ENCODE data around the gene NAB1.
A peak's percentile ranks its signal among the peaks of the same experiment; 100 is the strongest.

The NAB1 gene

DNA sequence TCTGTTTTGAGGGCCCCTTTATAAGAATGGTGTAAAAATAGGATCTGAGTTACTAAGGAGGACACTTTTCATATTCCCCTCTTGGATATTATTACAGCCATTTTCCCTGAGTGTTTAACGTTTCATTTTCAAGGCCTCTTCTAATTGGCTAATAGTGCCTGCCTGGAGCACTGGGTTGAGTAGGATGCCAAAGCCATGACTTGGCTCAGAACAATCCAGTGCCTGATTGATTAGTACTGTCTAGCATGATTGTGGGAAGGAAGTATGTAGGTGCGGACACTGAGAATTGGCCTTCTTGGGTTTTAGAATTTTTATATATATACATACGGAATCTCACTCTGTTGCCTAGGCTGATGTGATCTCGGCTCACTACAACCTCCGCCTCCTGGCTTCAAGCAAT lies 66.1 kb downstream of the NAB1 start:
- no peak for DNase-seq (ENCODE audit: low spot score)

DNA sequence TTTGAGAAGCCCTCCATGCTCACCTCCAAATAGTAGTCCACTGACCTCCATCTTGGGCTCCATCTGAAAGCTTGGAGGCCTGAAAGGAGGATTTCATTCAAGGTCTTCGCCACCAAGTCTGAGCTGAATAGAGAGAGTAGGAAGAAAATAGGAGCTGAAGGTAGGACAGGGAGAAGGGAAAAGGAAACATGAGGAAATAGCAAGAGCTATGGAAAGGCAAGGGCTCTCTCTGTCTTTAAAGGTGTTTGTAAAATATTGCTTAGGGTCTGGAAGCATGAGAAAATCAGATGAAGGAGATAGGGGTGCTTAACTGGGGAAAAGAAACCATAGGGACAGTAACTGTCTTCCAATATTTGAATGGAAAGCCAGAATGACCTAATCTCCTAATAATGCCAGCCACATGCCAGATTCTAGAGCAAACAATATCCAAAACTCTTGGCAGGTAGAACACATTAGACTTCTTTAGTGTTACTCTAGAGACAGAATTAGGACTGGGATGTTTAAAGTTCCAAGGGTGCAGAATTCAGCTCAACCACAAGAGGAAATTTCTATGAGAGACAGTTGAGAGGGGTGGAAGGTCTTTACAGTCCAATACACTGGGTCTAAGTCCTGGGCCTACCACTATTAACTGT lies 67.4 kb downstream of the NAB1 start:
- DNase-seq (ENCODE audit: low spot score): no peak

DNA sequence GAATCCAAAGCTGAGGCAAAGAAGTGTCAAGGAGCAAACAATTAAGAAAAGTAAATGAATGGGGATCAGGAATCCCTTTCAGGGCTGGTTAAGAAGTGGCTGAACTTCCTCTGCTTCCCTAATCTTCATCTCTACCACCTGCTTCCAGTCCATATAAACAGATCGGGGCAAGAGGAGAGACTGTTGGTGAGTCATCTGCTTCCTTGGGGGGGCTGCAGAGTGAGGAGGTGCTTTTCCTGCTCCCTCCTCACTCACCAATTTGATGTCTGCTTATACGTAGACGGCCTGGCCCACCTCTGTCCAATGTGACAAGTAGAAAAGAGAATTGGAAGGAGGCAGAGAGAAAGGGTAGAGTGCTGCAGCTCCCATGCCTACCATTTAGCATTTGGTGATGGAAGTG lies 68.4 kb downstream of the NAB1 start:
- no peak for DNase-seq (ENCODE audit: low spot score)

DNA sequence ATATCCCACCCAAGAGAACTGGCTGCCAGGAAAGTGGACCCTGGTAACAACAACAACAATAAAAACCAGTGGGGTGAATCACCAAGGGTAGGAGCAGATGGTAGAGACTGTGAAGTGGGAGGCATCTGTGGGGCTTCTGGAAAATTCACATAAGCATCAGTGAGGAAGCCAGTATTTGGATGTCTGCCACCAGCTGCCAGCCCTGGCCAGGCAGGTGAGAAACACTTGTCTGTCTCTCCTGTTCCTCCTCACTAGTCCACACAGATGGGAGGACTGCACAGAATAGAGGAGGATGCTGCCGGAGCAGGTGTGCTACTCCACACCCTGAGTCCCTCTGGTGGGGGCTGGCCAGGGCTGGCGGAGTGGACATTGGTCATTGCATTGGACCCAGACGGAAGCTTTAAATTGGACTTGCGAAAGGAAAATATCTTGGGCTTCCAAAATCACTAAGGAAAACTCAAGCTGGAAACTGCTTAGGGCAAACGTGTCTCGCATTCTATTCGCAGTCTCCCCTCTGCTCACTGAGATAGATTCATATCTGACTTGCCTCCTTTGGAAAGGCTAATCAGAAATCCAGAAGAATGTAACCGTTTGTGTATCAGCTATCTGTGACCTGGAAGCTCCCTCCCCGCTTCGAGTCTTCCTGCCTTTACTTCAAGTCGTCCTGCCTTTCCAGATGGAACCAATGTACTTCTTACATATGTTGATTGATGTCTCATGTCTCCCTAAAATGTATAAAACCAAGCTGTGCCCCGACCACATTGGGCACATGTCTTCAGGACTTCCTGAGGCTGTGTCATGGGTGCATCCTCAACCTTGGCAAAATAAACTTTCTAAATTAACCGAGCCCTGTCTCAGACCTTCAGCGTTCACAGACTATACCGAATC lies 69.1 kb downstream of the NAB1 start:
- no peak for DNase-seq (ENCODE audit: low spot score)

DNA sequence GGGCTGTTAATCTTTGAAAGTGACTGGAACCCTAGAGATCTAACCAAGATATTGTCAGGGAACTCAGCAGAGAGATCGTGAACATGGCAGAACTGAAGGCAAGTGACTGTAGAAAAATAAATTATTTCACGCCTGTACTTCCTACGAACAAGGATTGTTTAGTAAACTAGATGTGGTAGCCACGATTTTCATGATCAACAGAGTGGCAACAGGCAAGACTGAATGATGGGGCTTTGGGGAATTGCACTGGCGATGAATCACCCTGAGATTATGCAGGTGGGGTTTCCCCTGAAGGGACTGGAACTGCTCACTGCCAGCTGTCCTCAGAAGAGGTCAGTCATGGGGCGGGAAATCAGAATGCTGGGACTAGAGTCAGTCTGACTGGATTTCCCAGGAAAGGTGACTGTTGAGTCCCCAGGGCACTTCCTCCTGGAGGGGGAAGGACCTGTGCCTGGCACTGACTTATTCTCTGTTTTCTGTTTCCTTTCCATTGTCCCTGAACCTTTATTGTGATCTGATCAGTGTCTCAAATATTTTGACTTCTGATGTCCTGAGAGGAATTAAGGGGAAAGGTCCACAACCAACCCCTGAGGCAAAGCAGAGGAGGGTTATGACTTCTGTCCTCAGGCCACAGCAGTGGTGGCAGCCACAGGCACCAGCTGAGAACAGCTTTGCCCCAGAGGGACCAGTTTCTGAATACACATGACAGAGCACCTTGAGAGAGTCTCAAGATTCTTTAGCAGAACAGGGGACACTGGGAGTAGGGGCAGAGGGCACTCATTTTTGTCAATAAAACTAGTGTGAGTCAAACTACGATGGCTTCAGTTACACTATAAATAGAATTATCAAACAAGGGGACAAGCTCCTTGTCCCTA lies 70.0 kb downstream of the NAB1 start:
- DNase-seq (ENCODE audit: low spot score): peak; percentile 45

DNA sequence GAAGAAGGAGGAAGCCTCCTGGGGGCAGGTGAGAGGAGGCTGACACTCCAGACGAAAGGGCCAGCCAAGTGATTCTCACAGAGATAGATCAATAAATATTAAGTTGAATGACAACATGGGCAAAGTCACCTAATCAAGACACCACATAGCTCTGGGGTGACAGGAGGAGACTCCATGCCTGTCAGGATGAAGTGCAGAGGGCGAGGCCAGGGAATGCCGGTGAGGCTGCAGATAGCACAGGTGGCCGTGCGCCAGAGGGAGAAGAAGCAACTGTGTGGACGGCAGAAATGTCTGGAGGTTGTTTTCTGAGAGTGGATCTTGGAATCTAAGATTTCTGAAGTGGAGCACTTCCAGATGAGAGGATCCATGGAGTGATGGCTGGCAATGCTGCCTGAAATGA lies 71.4 kb downstream of the NAB1 start:
- DNase-seq (ENCODE audit: low spot score): no peak

DNA sequence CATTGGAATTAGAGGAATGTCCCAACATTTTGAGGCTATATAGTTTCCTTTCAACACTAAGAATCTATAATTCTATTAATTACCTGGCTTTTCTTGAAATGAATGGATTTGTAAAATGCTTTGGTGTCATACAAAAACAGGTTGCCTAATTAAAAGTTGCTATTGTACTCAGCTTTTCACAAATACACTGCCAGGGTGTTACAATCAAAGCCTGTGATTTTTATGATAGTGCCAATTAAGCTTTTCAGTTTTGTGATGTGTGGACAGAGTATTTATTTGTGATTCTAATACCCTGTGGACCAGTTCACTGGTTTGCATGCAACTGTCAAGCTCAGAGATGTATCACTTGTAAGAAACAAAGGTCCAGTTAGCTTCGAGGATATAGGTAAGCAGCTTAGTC lies 71.8 kb downstream of the NAB1 start:
- no peak for DNase-seq (ENCODE audit: low spot score)

DNA sequence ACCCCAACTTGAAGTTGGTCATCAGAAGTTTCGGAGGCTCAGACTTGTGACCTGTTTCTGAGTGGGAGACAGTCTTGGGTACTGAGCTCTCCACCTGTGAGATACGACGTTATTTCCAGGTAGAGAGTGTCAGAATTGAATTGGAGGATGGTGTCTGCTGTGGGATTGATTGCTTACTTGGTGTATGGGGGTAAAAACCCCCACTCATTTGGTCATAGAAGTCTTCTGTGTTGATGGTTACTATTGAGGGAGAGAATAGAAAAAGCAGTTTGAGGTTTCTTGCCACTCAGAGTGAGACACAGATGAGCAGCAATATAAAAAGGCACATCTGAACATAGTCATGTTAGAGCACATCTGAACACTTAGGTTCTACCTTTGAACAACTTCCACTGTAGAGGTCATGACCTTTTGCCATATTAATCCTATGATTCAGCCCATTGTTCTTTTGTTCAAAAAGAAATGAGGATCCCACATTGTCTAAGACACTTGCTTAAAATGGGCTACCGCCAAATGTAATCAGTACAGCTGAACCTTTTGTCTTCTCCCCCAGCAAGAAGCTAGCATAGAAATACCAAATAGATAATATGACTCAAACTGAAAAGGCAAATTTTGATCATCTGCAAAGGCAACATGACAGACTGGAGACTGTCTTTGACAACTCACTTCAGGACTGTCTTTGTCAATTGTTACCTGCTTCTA lies 73.3 kb downstream of the NAB1 start:
- DNase-seq (ENCODE audit: low spot score): no peak

DNA sequence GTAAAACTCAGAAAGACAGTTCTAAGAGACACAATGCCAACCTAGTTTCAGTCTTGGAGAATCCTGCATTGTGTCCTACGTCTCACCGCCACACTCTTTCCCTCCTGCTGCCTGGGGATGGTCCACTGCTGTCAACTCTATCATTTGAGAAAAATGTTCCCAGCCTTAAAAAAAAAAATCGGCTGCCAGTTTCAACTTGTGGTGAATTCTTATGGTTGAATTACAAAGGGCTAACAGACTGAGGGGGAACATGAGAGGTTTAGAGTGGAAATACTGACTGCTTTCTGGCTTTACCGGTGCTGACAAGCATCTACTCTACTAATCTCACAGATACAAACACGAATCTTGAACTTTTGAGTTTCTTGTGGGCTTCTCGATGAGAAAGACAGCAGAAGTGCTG lies 74.0 kb downstream of the NAB1 start:
- no peak for DNase-seq (ENCODE audit: low spot score)

DNA sequence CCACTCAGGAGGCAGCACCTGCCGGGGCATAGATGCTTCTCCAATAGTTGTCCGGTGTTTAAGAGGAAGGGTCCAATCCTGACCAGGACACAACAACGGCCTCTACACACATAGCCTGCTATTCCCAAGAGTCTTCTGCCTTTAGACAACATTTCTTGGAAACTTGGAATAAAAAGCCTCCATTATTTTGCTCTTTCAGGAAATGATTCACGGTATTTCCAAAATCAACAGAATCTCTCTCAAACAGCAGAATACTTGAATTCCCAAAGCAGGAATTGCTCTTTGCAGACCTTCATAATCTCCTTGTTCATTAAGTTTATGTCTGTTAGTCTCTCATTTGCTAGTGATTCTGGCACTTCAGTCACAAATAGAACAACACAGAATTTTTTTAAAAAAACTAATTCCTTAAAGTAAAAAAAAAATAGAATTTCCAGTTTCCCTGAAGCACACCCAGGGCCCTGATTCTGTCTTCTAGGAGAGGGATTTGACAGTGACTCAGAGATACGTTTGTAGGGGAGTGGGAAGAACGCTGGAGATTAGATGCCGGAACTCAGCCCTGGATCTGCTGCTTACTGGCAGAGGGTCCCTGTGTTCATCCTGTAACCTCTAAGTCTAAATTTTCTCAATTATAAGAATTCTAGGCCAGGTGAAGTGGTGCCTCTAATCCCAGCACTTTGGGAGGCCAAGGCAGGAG lies 74.7 kb downstream of the NAB1 start:
- DNase-seq (ENCODE audit: low spot score): no peak

DNA sequence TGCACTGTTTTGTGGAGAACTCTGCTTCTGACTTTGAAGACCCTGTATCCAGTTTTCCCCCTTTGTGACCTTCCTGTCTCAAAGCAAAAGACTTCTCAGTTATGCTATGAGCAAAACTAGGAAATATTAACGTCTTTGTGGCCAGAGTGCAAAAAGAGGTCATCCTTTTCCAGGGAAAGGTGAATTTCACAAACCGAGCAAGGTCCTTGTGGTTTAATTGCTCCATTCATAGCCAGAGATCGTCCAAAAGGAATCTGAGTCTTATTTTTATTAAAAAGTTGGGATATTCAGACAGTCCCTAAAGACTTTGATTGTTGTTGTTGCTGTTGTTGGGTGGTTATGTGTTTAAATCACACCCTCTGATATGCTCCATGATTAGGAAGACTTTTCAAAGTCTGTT lies 77.4 kb downstream of the NAB1 start:
- DNase-seq (ENCODE audit: low spot score): no peak

DNA sequence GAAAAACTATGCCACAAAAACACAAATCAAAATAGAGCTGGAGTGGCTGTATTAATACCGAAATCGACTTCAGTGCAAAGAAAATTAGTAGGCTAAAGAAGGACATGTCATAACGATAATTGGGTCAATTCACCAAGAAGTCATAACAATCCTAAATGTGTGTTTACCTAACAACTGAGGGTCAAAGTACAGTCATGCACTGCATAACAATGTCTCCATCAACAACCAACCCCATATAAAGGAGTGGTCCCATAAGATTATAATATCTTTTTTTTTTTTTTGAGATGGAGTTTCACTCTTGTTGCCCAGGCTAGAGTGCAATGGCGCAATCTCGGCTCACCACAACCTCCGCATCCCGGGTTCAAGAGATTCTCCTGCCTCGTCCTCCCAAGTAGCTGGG lies 87.5 kb downstream of the NAB1 start:
- DNase-seq (ENCODE audit: low spot score): no peak

DNA sequence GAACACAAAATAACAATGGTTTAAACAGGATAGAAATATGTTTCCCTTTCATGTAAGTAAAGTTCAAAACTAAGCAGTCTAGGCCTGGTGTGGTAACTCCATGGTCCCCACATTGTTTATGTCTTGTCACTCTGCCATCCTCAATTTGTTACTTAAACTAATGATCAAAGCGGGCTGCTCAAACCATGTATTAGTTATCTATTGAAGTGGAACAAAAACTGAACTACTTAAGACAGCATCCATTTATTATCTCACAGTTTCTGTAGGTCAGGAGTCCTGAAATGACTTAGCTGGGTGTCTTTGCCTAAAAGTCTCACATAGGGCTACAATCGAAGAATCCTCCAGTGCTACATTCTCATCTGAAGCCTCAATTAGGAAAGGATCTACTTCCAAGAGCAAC lies 91.6 kb downstream of the NAB1 start:
- DNase-seq (ENCODE audit: low spot score): no peak
